ENCODE data around the gene RHBDD1.
"Not testable (repeated sequence)": the region's sequence is repeated elsewhere in the genome, so short reads cannot be mapped to it uniquely, and the experiment has no call there.

Gene RHBDD1

GRCh38 chr2:226838722-226839121 lies 2.9 kb downstream of the RHBDD1 start:
- TF ChIP-seq EZH2phosphoT487 (conservative IDR thresholded peaks at IDR 0.05; ENCODE audit: low read length) (no peak), CTCF (IDR thresholded peaks at IDR 0.05; ENCODE audit: insufficient read depth, low read length, poor library complexity, severe bottlenecking) (no peak)
- Histone ChIP-seq H2AFZ (ENCODE audit: low read depth, low read length, severe bottlenecking) (peak overlapping the region; percentile 60), H3K27me3 (ENCODE audit: low read length) (no peaks in the 10 kb centered on the region), H3K9me2 (replicated peaks; ENCODE audit: insufficient read depth, low read length) (no peaks in the 10 kb centered on the region), H4K20me1 (ENCODE audit: low read depth, low read length) (0 out of 2 replicates have a peak, but pooled peaks cover 2% of the 10 kb centered on the region), H3K79me2 (ENCODE audit: insufficient read depth, low read length) (peaks cover 59% of the 10 kb centered on the region), H3K4me3 (ENCODE audit: insufficient read depth, low read length, poor library complexity, severe bottlenecking) (peak overlapping the region; percentile 90), H3K27ac (ENCODE audit: low read depth, low read length) (peak overlapping the region; percentile 97), H3K9me3 (ENCODE audit: insufficient read depth, low read length) (no peaks in the 10 kb centered on the region; the same call in 1 of the 2 replicates), H3K36me3 (ENCODE audit: low read length) (peaks cover 20% of the 10 kb centered on the region), H3K9ac (ENCODE audit: low read length) (peak overlapping the region; percentile 99), H3K4me2 (ENCODE audit: low read depth, low read length, poor library complexity, severe bottlenecking) (peak overlapping the region; percentile 96), H3F3A (ENCODE audit: insufficient read depth) (peaks cover 28% of the 10 kb centered on the region)

DNA sequence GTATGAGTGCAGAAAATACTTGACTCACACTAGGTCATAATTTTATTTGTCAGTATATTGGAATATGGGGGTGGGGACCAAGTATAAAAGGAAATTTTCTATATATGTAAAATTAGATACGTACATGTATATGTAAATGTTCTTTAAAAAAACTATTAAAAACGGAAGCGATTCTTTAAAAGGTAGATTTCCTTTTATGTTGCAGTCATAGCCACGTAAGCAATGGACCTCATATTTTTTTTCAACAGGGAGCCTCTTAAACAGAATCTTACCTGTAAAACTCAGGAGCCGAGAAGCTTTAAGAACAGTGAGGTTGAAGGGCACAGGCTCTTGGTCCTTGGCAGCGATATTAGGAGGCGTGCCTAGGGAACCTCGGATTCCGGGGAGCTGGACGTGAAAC lies 3.3 kb downstream of the RHBDD1 start:
- peak overlapping the region; percentile 96 for H3K4me2 ChIP-seq (ENCODE audit: low read depth, low read length, poor library complexity, severe bottlenecking)

DNA sequence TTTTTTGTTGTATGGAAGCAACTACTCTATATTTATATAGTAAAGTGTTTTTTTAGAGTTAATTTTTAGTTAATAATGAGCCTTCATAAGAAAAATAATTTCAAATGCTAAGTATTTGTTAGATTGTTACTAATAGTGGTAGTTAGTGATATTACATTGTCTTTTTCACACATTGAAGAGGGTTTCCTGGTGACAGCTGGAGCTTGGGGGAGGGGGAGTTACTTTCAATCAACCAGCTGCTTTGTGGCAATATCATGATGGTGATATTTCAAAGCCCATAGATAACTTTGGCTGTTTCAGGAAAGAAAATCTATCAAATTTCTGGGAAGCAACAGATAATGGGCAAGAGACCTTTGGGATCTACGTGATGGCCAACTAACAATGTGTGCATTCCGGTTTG lies 4.1 kb downstream of the RHBDD1 start:
- peaks cover 11% of the 10 kb centered on the region; the same call in 1 of the 2 replicates for H3K36me3 ChIP-seq (ENCODE audit: low read length)
- H3K79me2 ChIP-seq (ENCODE audit: insufficient read depth, low read length): peaks cover 56% of the 10 kb centered on the region
- no peak overlapping the region for H2AFZ ChIP-seq (ENCODE audit: low read depth, low read length, severe bottlenecking)
- H3K27me3 ChIP-seq (ENCODE audit: low read length): no peaks in the 10 kb centered on the region
- H3K4me3 ChIP-seq (ENCODE audit: insufficient read depth, low read length, poor library complexity, severe bottlenecking): peak overlapping the region; percentile 90
- no peaks in the 10 kb centered on the region for H4K20me1 ChIP-seq (ENCODE audit: low read depth, low read length)
- peak overlapping the region; percentile 99 for H3K9ac ChIP-seq (ENCODE audit: low read length)
- no peaks in the 10 kb centered on the region for H3K9me2 ChIP-seq (replicated peaks; ENCODE audit: insufficient read depth, low read length)
- TF ChIP-seq EZH2phosphoT487 (conservative IDR thresholded peaks at IDR 0.05; ENCODE audit: low read length): no peak
- no peak for TF ChIP-seq CTCF (IDR thresholded peaks at IDR 0.05; ENCODE audit: insufficient read depth, low read length, poor library complexity, severe bottlenecking)
- no peaks in the 10 kb centered on the region; the same call in 1 of the 2 replicates for H3K9me3 ChIP-seq (ENCODE audit: insufficient read depth, low read length)
- peaks cover 28% of the 10 kb centered on the region for H3F3A ChIP-seq (ENCODE audit: insufficient read depth)
- peak overlapping the region; percentile 96 for H3K4me2 ChIP-seq (ENCODE audit: low read depth, low read length, poor library complexity, severe bottlenecking)
- peak overlapping the region; percentile 97 for H3K27ac ChIP-seq (ENCODE audit: low read depth, low read length)

More for the DNA sequence above, 3.3 kb downstream of the RHBDD1 start:
- Histone ChIP-seq H3K9me2 (replicated peaks; ENCODE audit: insufficient read depth, low read length) (no peaks in the 10 kb centered on the region), H4K20me1 (ENCODE audit: low read depth, low read length) (no peaks in the 10 kb centered on the region), H2AFZ (ENCODE audit: low read depth, low read length, severe bottlenecking) (peak overlapping the region; percentile 28), H3K79me2 (ENCODE audit: insufficient read depth, low read length) (peaks cover 59% of the 10 kb centered on the region), H3F3A (ENCODE audit: insufficient read depth) (peaks cover 28% of the 10 kb centered on the region), H3K36me3 (ENCODE audit: low read length) (peaks cover 16% of the 10 kb centered on the region; the same call in 1 of the 2 replicates), H3K27ac (ENCODE audit: low read depth, low read length) (peak overlapping the region; percentile 97), H3K9ac (ENCODE audit: low read length) (peak overlapping the region; percentile 99), H3K9me3 (ENCODE audit: insufficient read depth, low read length) (no peaks in the 10 kb centered on the region; the same call in 1 of the 2 replicates), H3K4me3 (ENCODE audit: insufficient read depth, low read length, poor library complexity, severe bottlenecking) (peak overlapping the region; percentile 90), H3K27me3 (ENCODE audit: low read length) (no peaks in the 10 kb centered on the region)
- TF ChIP-seq EZH2phosphoT487 (conservative IDR thresholded peaks at IDR 0.05; ENCODE audit: low read length): no peak
- TF ChIP-seq CTCF (IDR thresholded peaks at IDR 0.05; ENCODE audit: insufficient read depth, low read length, poor library complexity, severe bottlenecking): no peak

DNA sequence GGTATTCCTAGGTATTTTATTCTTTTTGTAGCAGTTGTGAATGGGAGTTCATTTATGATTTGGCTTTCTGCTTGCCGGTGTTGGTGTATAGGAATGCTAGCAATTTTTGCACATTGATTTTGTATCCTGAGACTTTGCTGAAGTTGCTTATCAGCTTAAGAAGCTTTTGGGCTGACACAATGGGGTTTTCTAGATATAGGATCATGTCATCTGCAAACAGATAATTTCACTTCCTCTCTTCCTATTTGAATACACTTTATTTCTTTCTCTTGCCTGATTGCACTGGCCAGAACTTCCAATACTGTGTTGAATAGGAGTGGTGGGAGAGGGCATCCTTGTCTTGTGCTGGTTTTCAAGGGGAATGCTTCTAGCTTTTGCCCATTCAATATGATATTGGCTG lies 7.1 kb downstream of the RHBDD1 start:
- H3K27ac ChIP-seq (ENCODE audit: low read depth, low read length); H3K9me3 ChIP-seq (ENCODE audit: insufficient read depth, low read length); H3K9me2 ChIP-seq (replicated peaks; ENCODE audit: insufficient read depth, low read length); H3K4me2 ChIP-seq (ENCODE audit: low read depth, low read length, poor library complexity, severe bottlenecking); H4K20me1 ChIP-seq (ENCODE audit: low read depth, low read length); H3K9ac ChIP-seq (ENCODE audit: low read length); H3K4me3 ChIP-seq (ENCODE audit: insufficient read depth, low read length, poor library complexity, severe bottlenecking); H2AFZ ChIP-seq (ENCODE audit: low read depth, low read length, severe bottlenecking); H3K27me3 ChIP-seq (ENCODE audit: low read length): not testable (repeated sequence)
- Histone ChIP-seq H3F3A (ENCODE audit: insufficient read depth) (0 out of 2 replicates have a peak, but pooled peaks cover 11% of the 10 kb centered on the region), H3K79me2 (ENCODE audit: insufficient read depth, low read length) (peaks cover 48% of the 10 kb centered on the region), H3K36me3 (ENCODE audit: low read length) (peaks cover 11% of the 10 kb centered on the region; the same call in 1 of the 2 replicates)

Data from SU-DHL-6 (cell line).